ENCODE results near the gene ASIC1. TPM values are rescaled to one million over a fixed set of nuclear protein-coding genes. Genes with fewer than 3 reads are reported as not detected.

ASIC1 gene
- total and polyA plus RNA-seq, 7 donors = 0.20 to 0.82 (median 0.32) TPM

DNA sequence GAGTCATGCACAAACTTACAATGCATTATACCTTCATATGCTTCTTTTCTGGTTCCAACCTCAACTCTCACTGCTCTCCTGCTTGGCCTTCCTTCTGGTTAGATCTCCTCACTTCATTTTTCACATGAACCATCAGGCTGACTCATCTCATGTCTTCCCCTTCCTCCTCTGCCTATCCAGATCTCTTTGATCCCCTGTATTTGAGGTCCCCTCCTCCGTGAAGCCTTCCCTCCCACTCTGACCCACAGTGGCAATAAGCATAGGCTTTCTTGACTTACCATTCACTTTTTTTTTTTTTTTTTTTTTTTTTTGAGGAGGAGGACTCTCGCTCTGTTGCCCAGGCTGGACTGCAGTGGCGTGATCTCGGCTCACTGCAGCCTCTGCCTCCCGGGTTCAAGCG, 14.7 kb upstream of the ASIC1 start:
- intact Hi-C loops (cut with DNase I) = loop anchor here in 1 of 2 donors (1.0 kb wide), 1 partner anchor 31 kb away; no protein-coding TSS in a partner anchor
- DNase-seq (no peak), ATAC-seq (no peak)
- H3K4me3 ChIP-seq = no peak overlapping the region
- no peak overlapping the region for H3K27ac ChIP-seq
- 77 to 85% (median 80%) methylated on average over 6 of the region's 6 CpGs for WGBS, 3 donors
- no peaks in the 10 kb centered on the region for H3K27me3 ChIP-seq (ENCODE audit: insufficient read depth in 3 of 3, low read length in 2 of 3)
- no peaks in the 10 kb centered on the region for H3K4me1 ChIP-seq
- H3K9me3 ChIP-seq = no peaks in the 10 kb centered on the region
- no peaks in the 10 kb centered on the region for H3K36me3 ChIP-seq (ENCODE audit: insufficient read depth in 1 of 2, low read depth in 1 of 2)
- TF ChIP-seq, protein P1, sequence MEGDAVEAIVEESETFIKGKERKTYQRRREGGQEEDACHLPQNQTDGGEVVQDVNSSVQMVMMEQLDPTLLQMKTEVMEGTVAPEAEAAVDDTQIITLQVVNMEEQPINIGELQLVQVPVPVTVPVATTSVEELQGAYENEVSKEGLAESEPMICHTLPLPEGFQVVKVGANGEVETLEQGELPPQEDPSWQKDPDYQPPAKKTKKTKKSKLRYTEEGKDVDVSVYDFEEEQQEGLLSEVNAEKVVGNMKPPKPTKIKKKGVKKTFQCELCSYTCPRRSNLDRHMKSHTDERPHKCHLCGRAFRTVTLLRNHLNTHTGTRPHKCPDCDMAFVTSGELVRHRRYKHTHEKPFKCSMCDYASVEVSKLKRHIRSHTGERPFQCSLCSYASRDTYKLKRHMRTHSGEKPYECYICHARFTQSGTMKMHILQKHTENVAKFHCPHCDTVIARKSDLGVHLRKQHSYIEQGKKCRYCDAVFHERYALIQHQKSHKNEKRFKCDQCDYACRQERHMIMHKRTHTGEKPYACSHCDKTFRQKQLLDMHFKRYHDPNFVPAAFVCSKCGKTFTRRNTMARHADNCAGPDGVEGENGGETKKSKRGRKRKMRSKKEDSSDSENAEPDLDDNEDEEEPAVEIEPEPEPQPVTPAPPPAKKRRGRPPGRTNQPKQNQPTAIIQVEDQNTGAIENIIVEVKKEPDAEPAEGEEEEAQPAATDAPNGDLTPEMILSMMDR (IDR thresholded peaks at IDR 0.05) = no peak

DNA sequence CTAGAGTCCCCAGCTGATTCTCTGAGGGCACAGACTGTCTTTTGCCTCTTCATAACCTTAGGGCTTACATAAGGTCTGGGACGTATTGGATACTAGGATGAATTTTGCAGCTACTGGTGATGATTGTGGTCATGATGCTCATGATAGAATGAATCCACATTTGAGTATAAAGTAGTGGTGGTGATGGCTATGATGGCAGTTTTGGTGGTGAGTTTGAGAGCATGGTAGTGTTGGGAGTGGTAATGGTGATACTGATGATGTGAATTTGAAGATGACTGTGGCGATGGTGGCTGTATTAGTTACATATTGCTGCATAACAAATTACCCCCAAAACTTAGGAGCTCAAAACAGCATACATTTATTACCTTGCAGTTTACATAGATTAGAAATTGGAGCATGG, 14.1 kb upstream of the ASIC1 start:
- DNase-seq (no peak), ATAC-seq (no peak)
- 84 to 87% (median 87%) methylated on average over 2 of the region's 2 CpGs for WGBS, 3 donors
- Histone ChIP-seq H3K27ac (no peak overlapping the region), H3K36me3 (ENCODE audit: insufficient read depth in 1 of 2, low read depth in 1 of 2) (no peaks in the 10 kb centered on the region), H3K9me3 (no peaks in the 10 kb centered on the region), H3K27me3 (ENCODE audit: insufficient read depth in 3 of 3, low read length in 2 of 3) (no peaks in the 10 kb centered on the region), H3K4me1 (no peaks in the 10 kb centered on the region), H3K4me3 (no peak overlapping the region)
- TF ChIP-seq, protein P1 (IDR thresholded peaks at IDR 0.05) = no peak
- intact Hi-C loops (cut with DNase I) = loop anchor here in 1 of 2 donors (1.0 kb wide), 1 partner anchor 30 kb away; no protein-coding TSS in a partner anchor

DNA sequence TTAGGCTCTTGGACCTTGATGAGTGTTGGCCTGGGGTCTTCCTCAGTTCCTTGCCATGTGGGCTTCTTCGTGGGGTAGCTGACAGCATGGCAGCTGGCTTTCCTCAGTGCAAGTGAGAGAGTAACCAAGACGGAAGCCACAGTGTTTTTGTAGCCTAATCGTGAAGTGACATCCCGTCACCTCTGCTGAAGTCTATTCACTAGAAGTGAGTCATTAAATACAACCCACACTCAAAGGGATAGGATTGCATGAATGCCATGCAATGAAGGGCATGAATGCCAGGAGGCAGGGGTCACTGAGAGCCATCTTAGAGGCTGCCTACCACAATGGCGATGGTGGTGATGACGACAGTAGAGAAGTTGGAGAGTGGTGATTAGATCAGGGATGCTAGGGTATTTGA, 13.5 kb upstream of the ASIC1 start:
- WGBS, 3 donors = 69 to 74% (median 71%) methylated on average over 6 of the region's 6 CpGs
- intact Hi-C loops (cut with DNase I) = loop anchor here in 1 of 2 donors (1.0 kb wide), 1 partner anchor 29 kb away; no protein-coding TSS in a partner anchor
- H3K27me3 ChIP-seq (ENCODE audit: insufficient read depth in 3 of 3, low read length in 2 of 3) = peaks cover 0 to 4% (median 0%) of the 10 kb centered on the region in 3 donors
- H3K9me3 ChIP-seq = no peaks in the 10 kb centered on the region
- H3K36me3 ChIP-seq (ENCODE audit: insufficient read depth in 1 of 2, low read depth in 1 of 2) = no peaks in the 10 kb centered on the region
- TF ChIP-seq, protein P1 (IDR thresholded peaks at IDR 0.05) = no peak
- H3K4me1 ChIP-seq = no peaks in the 10 kb centered on the region
- H3K27ac ChIP-seq = no peak overlapping the region
- no peak for DNase-seq
- ATAC-seq = no peak
- H3K4me3 ChIP-seq = no peak overlapping the region

DNA sequence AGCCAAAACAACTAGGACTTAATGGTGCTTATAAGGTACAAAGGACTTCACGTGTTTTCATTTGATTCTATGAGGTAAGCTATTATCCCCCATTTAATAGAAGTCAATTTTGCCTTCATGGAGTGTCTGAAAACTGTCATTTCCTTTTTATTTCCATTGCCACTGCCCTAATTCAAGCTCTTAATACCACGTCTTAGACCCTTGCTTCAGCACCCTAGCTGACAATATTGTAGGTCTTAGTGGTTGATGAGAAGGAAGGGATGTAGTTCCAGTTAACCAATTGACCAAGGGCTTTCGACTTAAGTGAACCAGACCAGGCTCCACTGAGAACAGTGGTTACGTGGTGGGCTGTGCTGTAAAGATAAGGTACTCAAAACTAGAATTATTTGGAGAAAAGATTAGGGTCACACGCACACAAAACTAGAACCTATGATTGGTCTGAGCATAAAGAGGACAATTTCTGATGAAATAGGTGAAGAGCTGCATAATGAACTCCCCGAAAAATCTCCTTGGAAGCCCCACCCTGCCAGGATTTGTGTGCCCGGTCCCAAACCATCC, 9.6 kb upstream of the ASIC1 start:
- Histone ChIP-seq H3K4me3 (no peak overlapping the region), H3K4me1 (no peaks in the 10 kb centered on the region), H3K27me3 (ENCODE audit: insufficient read depth in 3 of 3, low read length in 2 of 3) (peaks cover 0 to 33% (median 2%) of the 10 kb centered on the region in 3 donors), H3K9me3 (no peaks in the 10 kb centered on the region), H3K36me3 (ENCODE audit: insufficient read depth in 1 of 2, low read depth in 1 of 2) (no peaks in the 10 kb centered on the region), H3K27ac (no peak overlapping the region)
- TF ChIP-seq, protein P1 (IDR thresholded peaks at IDR 0.05) = no peak
- WGBS, 3 donors = 91 to 95% (median 93%) methylated on average over 7 of the region's 7 CpGs
- ATAC-seq (no peak), DNase-seq (no peak)
- intact Hi-C loops (cut with DNase I) = no loop called here
